SK-N-SH (cell line): ENCODE measurements around the gene P4HA3. TPM values are rescaled to one million over a fixed set of nuclear protein-coding genes. Genes with fewer than 3 reads are reported as not detected.

Source experiments
- CTCF ChIA-PET: fragments of 300-600, 350-600 bp; formaldehyde crosslinking; extraction: SDS; loops from one replicate; lab custom pipeline; 2021; lab: Yijun Ruan, JAX
- POLR2A ChIA-PET: fragments of 350-600 bp; sonication (Branson Sonifier 250); formaldehyde crosslinking; extraction: SDS; loops from one replicate; lab custom pipeline; 2020; ENCODE audit warnings: antibody characterized with exemption, inconsistent platforms; lab: Yijun Ruan, JAX
- DNase-seq: peaks from one replicate; pipeline ENCODE4 v3.0.0; 2012
- H2AFZ ChIP-seq: fragments of 200-600 bp; sonication (generic); 2 replicates; pipeline ENCODE4 v1.8.1; 2016; ENCODE audit warnings: antibody characterized with exemption, mild to moderate bottlenecking, low read depth
- H3F3A ChIP-seq: fragments of 200-600 bp; sonication (generic); replicated peaks from 2 replicates; pipeline ENCODE3; 2016; ENCODE audit warnings: antibody characterized with exemption, mild to moderate bottlenecking; ENCODE audit not compliant: insufficient read depth
- H3K27ac ChIP-seq, 2 experiments: fragments of 200-500 bp in 1 of 2; fragments of 200-600 bp in 1 of 2; sonication (Bioruptor generic) in 1 of 2; sonication (generic), shearing (Covaris generic) in 1 of 2; 2 replicates each; pipeline versions ENCODE4 v1.5.1 to v1.6.1; 2014 to 2016; ENCODE audit warnings: low read depth in 2 of 2, inconsistent platforms in 1 of 2, low read length in 1 of 2, mild to moderate bottlenecking in 1 of 2, mixed read lengths in 1 of 2
- H3K27me3 ChIP-seq: fragments of 200-600 bp; sonication (generic), shearing (Covaris generic); 2 replicates; pipeline ENCODE4 v1.6.1; 2016; ENCODE audit warnings: mixed run types; ENCODE audit not compliant: insufficient read depth
- H3K36me3 ChIP-seq, 2 experiments: fragments of 200-500 bp in 1 of 2; fragments of 200-600 bp in 1 of 2; sonication (Bioruptor generic) in 1 of 2; sonication (generic) in 1 of 2; replicated peaks in 1 of 2; 2 replicates each; pipeline versions ENCODE3 to v1.5.1; 2014 to 2016; ENCODE audit warnings: low read length in 1 of 2, mild to moderate bottlenecking in 1 of 2; ENCODE audit not compliant: insufficient read depth in 2 of 2, control insufficient read depth in 1 of 2
- H3K4me1 ChIP-seq, 2 experiments: fragments of 200-500 bp in 1 of 2; fragments of 200-600 bp in 1 of 2; sonication (Bioruptor generic) in 1 of 2; sonication (generic), shearing (Covaris generic) in 1 of 2; 2 replicates each; pipeline versions ENCODE4 v1.5.1 to v1.6.1; 2014 to 2016; ENCODE audit warnings: low read depth in 1 of 2, low read length in 1 of 2, mixed run types in 1 of 2; ENCODE audit not compliant: insufficient read depth in 2 of 2, control insufficient read depth in 1 of 2
- H3K4me2 ChIP-seq: fragments of 200-600 bp; sonication (generic), shearing (Covaris generic); 2 replicates; pipeline ENCODE4 v1.6.1; 2017; ENCODE audit warnings: mixed run types
- H3K4me3 ChIP-seq, 2 experiments: fragments of 200-500 bp in 1 of 2; fragments of 200-600 bp in 1 of 2; sonication (Bioruptor generic) in 1 of 2; sonication (generic), shearing (Covaris generic) in 1 of 2; 2 replicates each; pipeline versions ENCODE4 v1.5.1 to v1.8.1; 2014 to 2016; ENCODE audit warnings: low read depth in 2 of 2, inconsistent platforms in 1 of 2, low read length in 1 of 2, mild to moderate bottlenecking in 1 of 2, mixed read lengths in 1 of 2, moderate library complexity in 1 of 2
- H3K79me2 ChIP-seq: fragments of 200-600 bp; sonication (generic); 2 replicates; pipeline ENCODE4 v1.8.1; 2017; ENCODE audit warnings: mild to moderate bottlenecking; ENCODE audit not compliant: insufficient read depth
- H3K9ac ChIP-seq: fragments of 200-600 bp; sonication (generic); 2 replicates; pipeline ENCODE4 v1.6.1; 2017; ENCODE audit warnings: mixed run types
- H3K9me2 ChIP-seq: fragments of 200-600 bp; sonication (generic); 2 replicates; pipeline ENCODE4 v1.6.1; 2017; ENCODE audit warnings: mixed run types
- H3K9me3 ChIP-seq: fragments of 200-600 bp; sonication (generic); 2 replicates; pipeline ENCODE4 v1.6.1; 2017; ENCODE audit warnings: mixed run types, mild to moderate bottlenecking, moderate library complexity
- H4K20me1 ChIP-seq: fragments of 200-600 bp; sonication (generic); 2 replicates; pipeline ENCODE4 v1.6.1; 2017; ENCODE audit warnings: mild to moderate bottlenecking, mixed run types; ENCODE audit not compliant: insufficient read depth
- CTCF ChIP-seq: fragments of 200-600 bp; sonication (generic); IDR thresholded peaks from 2 replicates; pipeline ENCODE4 v1.6.1; 2017; ENCODE audit warnings: antibody characterized with exemption, mild to moderate bottlenecking, moderate library complexity
- EP300 ChIP-seq, 2 experiments: IDR thresholded peaks; 2 replicates each; pipeline versions ENCODE4 v1.4.0 to v1.6.1; 2012; ENCODE audit warnings: borderline replicate concordance in 1 of 2, low read depth in 1 of 2, low read length in 1 of 2
- FOSL2 ChIP-seq: IDR thresholded peaks from 2 replicates; pipeline ENCODE4 v1.4.0; 2012; ENCODE audit warnings: low read depth, mild to moderate bottlenecking, moderate library complexity, borderline replicate concordance
- FOXM1 ChIP-seq: IDR thresholded peaks from 2 replicates; pipeline ENCODE4 v1.4.0; 2012; ENCODE audit warnings: low read depth, mild to moderate bottlenecking
- GABPA ChIP-seq: IDR thresholded peaks from 2 replicates; pipeline ENCODE4 v1.4.0; 2012; ENCODE audit warnings: low read depth, mild to moderate bottlenecking
- JUND ChIP-seq: IDR thresholded peaks from 2 replicates; pipeline ENCODE4 v1.4.0; 2012
- MAX ChIP-seq: IDR thresholded peaks from 2 replicates; pipeline ENCODE4 v1.4.0; 2012; ENCODE audit warnings: low read depth
- NFIC ChIP-seq: IDR thresholded peaks from 2 replicates; pipeline ENCODE4 v1.4.0; 2012; ENCODE audit warnings: borderline replicate concordance
- PBX3 ChIP-seq: IDR thresholded peaks from 2 replicates; pipeline ENCODE4; 2012
- POLR2AphosphoS5 ChIP-seq: IDR thresholded peaks from 2 replicates; pipeline ENCODE4 v1.6.1; 2012; ENCODE audit warnings: low read depth, low read length
- REST ChIP-seq: IDR thresholded peaks from 2 replicates; pipeline ENCODE4 v1.6.1; 2012; ENCODE audit warnings: mild to moderate bottlenecking, low read depth, low read length, moderate library complexity
- SIN3A ChIP-seq: IDR thresholded peaks from 2 replicates; pipeline ENCODE4 v1.6.1; 2012; ENCODE audit warnings: low read depth, mild to moderate bottlenecking, low read length, moderate library complexity, borderline replicate concordance
- SMC3 ChIP-seq: IDR thresholded peaks from 2 replicates; pipeline ENCODE4 v1.6.1; 2012; ENCODE audit warnings: low read depth, low read length, improper control_type of control experiment
- TCF12 ChIP-seq: IDR thresholded peaks from 2 replicates; pipeline ENCODE4 v1.4.0; 2012
- TEAD4 ChIP-seq: IDR thresholded peaks from 2 replicates; pipeline ENCODE4 v1.4.0; 2012; ENCODE audit warnings: mild to moderate bottlenecking, borderline replicate concordance; ENCODE audit not compliant: insufficient read depth
- YY1 ChIP-seq: IDR thresholded peaks from 2 replicates; pipeline ENCODE4 v1.4.0; 2012; ENCODE audit warnings: low read depth, mild to moderate bottlenecking
- WGBS: methylation state at CpG from one replicate; pipeline ENCODE4 v1.1.6; 2017; ENCODE audit warnings: low lambda C conversion rate; 5-methylcytosine and 5-hydroxymethylcytosine counted together
- polyA plus RNA-seq, 3 experiments: library from polyadenylated mRNA; depleted of rRNA; stranded (reverse); fragments of >200 nt; gene quantifications; 2 replicates each; pipeline ENCODE4 v1.2.3, GENCODE V29; 2012

P4HA3 gene
- polyA plus RNA-seq, 1 of the 3 experiments (the other 2 are of a cell fraction): 8.4 TPM

DNA sequence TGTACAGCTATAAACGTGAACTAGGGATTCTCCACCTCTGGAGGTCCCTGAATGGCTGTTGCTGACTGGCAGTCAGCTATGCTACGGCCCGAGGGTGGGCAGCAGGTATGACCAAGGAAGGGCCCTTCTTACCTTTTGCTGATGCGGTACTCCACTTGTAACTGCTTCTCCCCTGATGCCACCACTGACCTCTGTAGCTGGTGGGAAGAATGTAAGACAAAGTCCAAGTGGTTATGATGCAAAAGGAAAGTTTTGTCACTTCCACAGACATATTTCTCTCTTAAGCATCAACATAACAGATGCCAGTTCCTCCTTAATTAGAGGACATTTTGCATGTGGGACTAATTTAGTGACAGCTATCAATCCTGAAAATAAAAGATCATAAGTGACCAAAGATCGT, 32.2 kb downstream of the P4HA3 start (continued):
- no peak for TF ChIP-seq SIN3A
- TF ChIP-seq JUND: no peak

GRCh38 chr11:74278721-74279161, 32.7 kb downstream of the P4HA3 start:
- ChIA-PET CTCF (interaction anchor here (1.0 to 3.6 kb wide), 2 partner anchors 23 to 171 kb away, joined by 3 to 10 read pairs; no protein-coding TSS in a partner anchor), POLR2A (no interaction called here)
- 8% methylated on average over 1 of the region's 1 CpG for WGBS

More at GRCh38 chr11:74278721-74279161, 32.7 kb downstream of the P4HA3 start:
- Histone ChIP-seq H3F3A (peaks cover 39% of the 10 kb centered on the region), H3K79me2 (no peaks in the 10 kb centered on the region), H3K4me3 (no peak overlapping the region), H3K4me1 (peaks cover 2 to 32% of the 10 kb centered on the region in 2 experiments), H3K9ac (peak overlapping the region; percentile 57; the same call in 1 of the 2 replicates), H3K9me2 (no peaks in the 10 kb centered on the region), H3K27me3 (no peaks in the 10 kb centered on the region), H4K20me1 (no peaks in the 10 kb centered on the region), H2AFZ (peak overlapping the region; percentile 72), H3K9me3 (no peaks in the 10 kb centered on the region), H3K27ac (peak overlapping the region; percentile 68 to 97; a peak in 3 of 4 replicates), H3K4me2 (peak overlapping the region; percentile 65), H3K36me3 (no peaks in the 10 kb centered on the region)
- no peak for DNase-seq
- TF ChIP-seq YY1: peak; percentile 19; the same call in 1 of the 2 replicates
- TF ChIP-seq POLR2AphosphoS5: peak; percentile 48; the same call in 1 of the 2 replicates
- TF ChIP-seq PBX3: peak; percentile 75
- TF ChIP-seq FOSL2: peak; percentile 69; the same call in 1 of the 2 replicates
- no peak for TF ChIP-seq GABPA
- TF ChIP-seq TEAD4: peak; percentile 41; the same call in 1 of the 2 replicates
- peak; percentile 76 for TF ChIP-seq NFIC
- TF ChIP-seq CTCF: no peak
- TF ChIP-seq FOXM1: no peak
- TF ChIP-seq SMC3: no peak
- TF ChIP-seq SIN3A: no peak
- peak; percentile 71 for TF ChIP-seq JUND
- peak; percentile 69; the same call in 1 of the 2 replicates for TF ChIP-seq MAX
- TF ChIP-seq TCF12: peak; percentile 79
- TF ChIP-seq REST: peak; percentile 40; the same call in 1 of the 2 replicates
- TF ChIP-seq EP300 (IDR thresholded peaks at IDR 0.05; ENCODE audit: borderline replicate concordance in 1 of 2, low read depth in 1 of 2, low read length in 1 of 2): peak in 1 of 2 experiments; percentile 49; a peak in 1 of 4 replicates
